Measurements from ENCODE around the gene ZNF335.
"Not testable (repeated sequence)": the region's sequence is repeated elsewhere in the genome, so short reads cannot be mapped to it uniquely, and the experiment has no call there.

The ZNF335 gene

GRCh38 chr20:45908084-45908483 lies 63.9 kb downstream of the ZNF335 start:
- no peak for DNase-seq

GRCh38 chr20:45907219-45907948 lies 64.6 kb downstream of the ZNF335 start:
- DNase-seq, result no peak

GRCh38 chr20:45905505-45906079 lies 66.4 kb downstream of the ZNF335 start:
- no peak for DNase-seq

- no peak for DNase-seq
These were observed 67.2 kb downstream of the ZNF335 start for GRCh38 chr20:45904583-45905504.

GRCh38 chr20:45902199-45902701 lies 69.8 kb downstream of the ZNF335 start:
- DNase-seq, result no peak

- DNase-seq, result not testable (repeated sequence)
These were observed 70.7 kb downstream of the ZNF335 start for GRCh38 chr20:45901332-45901731.

GRCh38 chr20:45899046-45899835 lies 72.8 kb downstream of the ZNF335 start:
- no peak for DNase-seq

All from DMS79 (cell line).